Lung (tissue), 12 donors: ENCODE measurements around the gene SAMM50. TPM values are rescaled to one million over a fixed set of nuclear protein-coding genes. Genes with fewer than 3 reads are reported as not detected.
"Not testable (repeated sequence)": the region's sequence is repeated elsewhere in the genome, so short reads cannot be mapped to it uniquely, and the experiment has no call there.

ENCODE experiments used
- ATAC-seq: fragments of 200-7000 bp; cut with Tn5 transposase; one replicate; pipeline ENCODE4 v1.9.1; 2020; ENCODE audit warnings: moderate number of reproducible peaks; ENCODE audit not compliant: insufficient read depth, low FRiP score
- DNase-seq, 3 donors: peaks; one replicate each; pipeline ENCODE4 v3.0.0-alpha.2; 2013 to 2017
- H3K27ac ChIP-seq, 2 donors: one replicate each; pipeline ENCODE4 v1.5.1; 2013; ENCODE audit warnings: mild to moderate bottlenecking in 2 of 2, moderate library complexity in 2 of 2, control low read depth in 1 of 2, inconsistent platforms in 1 of 2, low read depth in 1 of 2, low read length in 1 of 2
- H3K27me3 ChIP-seq, 3 donors: one replicate each; pipeline ENCODE4 v1.5.1; 2013; ENCODE audit warnings: low read length in 2 of 3; ENCODE audit not compliant: control insufficient read depth in 3 of 3, insufficient read depth in 3 of 3
- H3K36me3 ChIP-seq, 4 donors: one replicate each; pipeline ENCODE4 v1.5.1; 2013; ENCODE audit warnings: low read length in 4 of 4, mild to moderate bottlenecking in 1 of 4, moderate library complexity in 1 of 4; ENCODE audit not compliant: control insufficient read depth in 4 of 4, insufficient read depth in 4 of 4
- H3K4me1 ChIP-seq, 5 donors: one replicate each; pipeline ENCODE4 v1.5.1; 2013; ENCODE audit warnings: low read length in 5 of 5, mild to moderate bottlenecking in 2 of 5, moderate library complexity in 1 of 5; ENCODE audit not compliant: control insufficient read depth in 5 of 5, insufficient read depth in 5 of 5
- H3K4me3 ChIP-seq: one replicate; pipeline ENCODE4 v1.5.1; 2013; ENCODE audit warnings: mild to moderate bottlenecking, control low read depth, moderate library complexity
- H3K9ac ChIP-seq, 2 donors: one replicate each; pipeline ENCODE4 v1.5.1; 2013; ENCODE audit warnings: low read length in 2 of 2, control low read depth in 1 of 2; ENCODE audit not compliant: insufficient read depth in 1 of 2
- H3K9me3 ChIP-seq, 4 donors: one replicate each; pipeline ENCODE4 v1.5.1; 2013; ENCODE audit warnings: low read length in 3 of 4, mild to moderate bottlenecking in 1 of 4, moderate library complexity in 1 of 4; ENCODE audit not compliant: control insufficient read depth in 4 of 4, insufficient read depth in 3 of 4
- WGBS, 2 donors: extraction: QIAGEN DNeasy Blood & Tissue Kit; methylation state at CpG; one replicate each; pipeline ENCODE4 v1.1.7; 2013; 5-methylcytosine and 5-hydroxymethylcytosine counted together
- polyA plus RNA-seq, 2 donors: library from polyadenylated mRNA; stranded (reverse); fragments of 200-250 nt; gene quantifications; one replicate each; pipeline ENCODE4 v1.2.1, GENCODE V29; 2013
- total RNA-seq, 2 donors: library from RNA; depleted of rRNA in 1 of 2; stranded (reverse); fragments of >200 nt in 1 of 2; gene quantifications; one replicate each; pipeline ENCODE4 v1.2.1, GENCODE V29; 2014 to 2021
- TF ChIP-seq, protein P1 (sequence below): IDR thresholded peaks from 2 replicates; pipeline ENCODE4 v1.5.1; 2012; ENCODE audit warnings: mild to moderate bottlenecking; ENCODE audit errors: control extremely low read depth, extremely low read depth
- donor health status: control.
- donor health status: control.
- donor health status: Bipolar disorder and iron deficiency.
- donor health status: healthy.
- donor health status: DM: yes; HTN: yes; CAD: no.

Gene SAMM50
- total and polyA plus RNA-seq, 4 donors, result 11.2 to 35.9 (median 30.5) TPM

GRCh38 chr22:44012162-44012561 is 56.9 kb downstream of the SAMM50 start:
- TF ChIP-seq, protein P1, sequence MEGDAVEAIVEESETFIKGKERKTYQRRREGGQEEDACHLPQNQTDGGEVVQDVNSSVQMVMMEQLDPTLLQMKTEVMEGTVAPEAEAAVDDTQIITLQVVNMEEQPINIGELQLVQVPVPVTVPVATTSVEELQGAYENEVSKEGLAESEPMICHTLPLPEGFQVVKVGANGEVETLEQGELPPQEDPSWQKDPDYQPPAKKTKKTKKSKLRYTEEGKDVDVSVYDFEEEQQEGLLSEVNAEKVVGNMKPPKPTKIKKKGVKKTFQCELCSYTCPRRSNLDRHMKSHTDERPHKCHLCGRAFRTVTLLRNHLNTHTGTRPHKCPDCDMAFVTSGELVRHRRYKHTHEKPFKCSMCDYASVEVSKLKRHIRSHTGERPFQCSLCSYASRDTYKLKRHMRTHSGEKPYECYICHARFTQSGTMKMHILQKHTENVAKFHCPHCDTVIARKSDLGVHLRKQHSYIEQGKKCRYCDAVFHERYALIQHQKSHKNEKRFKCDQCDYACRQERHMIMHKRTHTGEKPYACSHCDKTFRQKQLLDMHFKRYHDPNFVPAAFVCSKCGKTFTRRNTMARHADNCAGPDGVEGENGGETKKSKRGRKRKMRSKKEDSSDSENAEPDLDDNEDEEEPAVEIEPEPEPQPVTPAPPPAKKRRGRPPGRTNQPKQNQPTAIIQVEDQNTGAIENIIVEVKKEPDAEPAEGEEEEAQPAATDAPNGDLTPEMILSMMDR, result no peak
- Histone ChIP-seq H3K27me3 (no peaks in the 10 kb centered on the region), H3K9me3 (no peaks in the 10 kb centered on the region), H3K36me3 (no peaks in the 10 kb centered on the region), H3K4me1 (peaks cover 0 to 11% (median 0%) of the 10 kb centered on the region in 5 donors), H3K27ac (no peak overlapping the region), H3K4me3 (no peak overlapping the region), H3K9ac (no peak overlapping the region)
- no peak for DNase-seq
- 69 to 80% methylated on average over 5 of the region's 5 CpGs for WGBS, 2 donors
- ATAC-seq, result no peak

- peaks cover 0 to 11% (median 0%) of the 10 kb centered on the region in 5 donors for H3K4me1 ChIP-seq
- no peaks in the 10 kb centered on the region for H3K27me3 ChIP-seq
- H3K27ac ChIP-seq, result no peak overlapping the region
- DNase-seq, result no peak
- WGBS, 2 donors, result 92 to 95% methylated on average over 7 of the region's 7 CpGs
- TF ChIP-seq, protein P1, result no peak
- no peaks in the 10 kb centered on the region for H3K9me3 ChIP-seq
- H3K4me3 ChIP-seq, result no peak overlapping the region
- no peak overlapping the region for H3K9ac ChIP-seq
- ATAC-seq, result no peak
- H3K36me3 ChIP-seq, result no peaks in the 10 kb centered on the region
Measured at GRCh38 chr22:44012591-44012990, 57.3 kb downstream of the SAMM50 start.

GRCh38 chr22:44014241-44014640 is 59.0 kb downstream of the SAMM50 start:
- no peaks in the 10 kb centered on the region for H3K9me3 ChIP-seq
- DNase-seq (peak in 2 of 3 donors; percentile 75 to 76), ATAC-seq (no peak)
- H3K36me3 ChIP-seq, result no peaks in the 10 kb centered on the region
- no peak overlapping the region for H3K9ac ChIP-seq
- 64 to 72% methylated on average over 2 of the region's 2 CpGs for WGBS, 2 donors
- H3K27me3 ChIP-seq, result no peaks in the 10 kb centered on the region
- peaks cover 0 to 11% (median 0%) of the 10 kb centered on the region in 5 donors for H3K4me1 ChIP-seq
- H3K4me3 ChIP-seq, result no peak overlapping the region
- no peak overlapping the region for H3K27ac ChIP-seq
- TF ChIP-seq, protein P1, result no peak

DNA sequence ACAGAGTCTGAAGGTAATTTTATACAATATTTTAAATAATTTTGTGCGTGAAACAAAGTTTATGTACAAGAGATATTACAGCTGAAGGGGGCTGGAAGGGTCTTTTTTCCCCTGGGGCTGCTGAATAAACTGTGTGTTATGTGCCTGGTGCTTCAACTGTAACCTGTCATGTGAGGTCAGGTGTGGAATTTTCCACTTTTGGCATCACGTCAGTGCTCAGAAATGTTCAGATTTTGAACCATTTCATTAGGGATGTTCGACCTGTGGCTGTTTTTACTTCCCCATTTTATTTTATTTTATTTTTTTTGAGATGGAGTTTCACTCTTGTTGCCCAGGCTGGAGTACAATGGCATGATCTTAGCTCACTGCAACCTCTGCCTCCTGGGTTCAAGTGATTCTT is 61.3 kb downstream of the SAMM50 start:
- not testable (repeated sequence) for ATAC-seq, H3K27ac ChIP-seq, H3K4me3 ChIP-seq, H3K36me3 ChIP-seq, H3K27me3 ChIP-seq, H3K9me3 ChIP-seq, DNase-seq, H3K9ac ChIP-seq
- WGBS, 2 donors, result 66 to 74% methylated on average over 3 of the region's 3 CpGs
- peaks cover 0 to 24% (median 8%) of the 10 kb centered on the region in 5 donors for H3K4me1 ChIP-seq
